ENCODE results near the gene OBSCN. TPM values are rescaled to one million over a fixed set of nuclear protein-coding genes. Genes with fewer than 3 reads are reported as not detected.

Gene OBSCN
- total and polyA plus RNA-seq, 12 donors, result 0.90 to 18.0 (median 5.9) TPM

- no peak for TF ChIP-seq CTCF (IDR thresholded peaks at IDR 0.05)
- no peak for TF ChIP-seq POLR2A (IDR thresholded peaks at IDR 0.05)
- Histone ChIP-seq H3K9me3 (replicated peaks in 1 of 3) (no peaks in the 10 kb centered on the region), H3K4me3 (no peak overlapping the region), H3K27ac (no peak overlapping the region), H3K36me3 (replicated peaks in 1 of 2) (no peaks in the 10 kb centered on the region), H3K4me1 (replicated peaks in 1 of 2) (peaks cover 10 to 16% of the 10 kb centered on the region in 2 donors), H3K27me3 (peaks cover 7% of the 10 kb centered on the region)
- 93 to 96% (median 94%) methylated on average over 5 of the region's 5 CpGs for WGBS, 4 donors
- DNase-seq, result no peak
- intact Hi-C loops (cut with DNase I), result no loop called here
These were observed 203.3 kb downstream of the OBSCN start for GRCh38 chr1:228411121-228411520.

- intact Hi-C loops (cut with DNase I), result no loop called here
- peaks cover 9% of the 10 kb centered on the region for H3K27me3 ChIP-seq
- 87 to 93% (median 90%) methylated on average over 8 to 9 of the region's 9 CpGs for WGBS, 4 donors
- H3K4me3 ChIP-seq, result no peak overlapping the region
- H3K36me3 ChIP-seq (replicated peaks in 1 of 2), result no peaks in the 10 kb centered on the region
- peaks cover 15 to 20% of the 10 kb centered on the region in 2 donors for H3K4me1 ChIP-seq (replicated peaks in 1 of 2)
- H3K9me3 ChIP-seq (replicated peaks in 1 of 3), result no peaks in the 10 kb centered on the region
- TF ChIP-seq POLR2A (IDR thresholded peaks at IDR 0.05), result no peak
- no peak for TF ChIP-seq CTCF (IDR thresholded peaks at IDR 0.05)
- H3K27ac ChIP-seq, result no peak overlapping the region
- DNase-seq, result no peak
These were observed 203.9 kb downstream of the OBSCN start for GRCh38 chr1:228411548-228412430.

GRCh38 chr1:228413241-228414010 is 205.6 kb downstream of the OBSCN start:
- Histone ChIP-seq H3K9me3 (replicated peaks in 1 of 3) (no peaks in the 10 kb centered on the region), H3K4me1 (replicated peaks in 1 of 2) (peaks cover 8 to 14% of the 10 kb centered on the region in 2 donors), H3K36me3 (replicated peaks in 1 of 2) (no peaks in the 10 kb centered on the region), H3K27ac (no peak overlapping the region), H3K27me3 (peaks cover 14% of the 10 kb centered on the region), H3K4me3 (no peak overlapping the region)
- DNase-seq, result no peak
- 84 to 95% (median 91%) methylated on average over 9 to 10 of the region's 10 CpGs for WGBS, 4 donors
- TF ChIP-seq CTCF (IDR thresholded peaks at IDR 0.05), result no peak
- TF ChIP-seq POLR2A (IDR thresholded peaks at IDR 0.05), result no peak
- intact Hi-C loops (cut with DNase I), result no loop called here

GRCh38 chr1:228414511-228415211 is 206.8 kb downstream of the OBSCN start:
- 78 to 90% (median 82%) methylated on average over 8 to 25 of the region's 25 CpGs for whole genome bisulfite sequencing, 4 donors
- H3K27ac ChIP-seq, result no peak overlapping the region

More at GRCh38 chr1:228414511-228415211, 206.8 kb downstream of the OBSCN start:
- intact Hi-C loops (cut with DNase I), result no loop called here
- Histone ChIP-seq H3K27me3 (peaks cover 14% of the 10 kb centered on the region), H3K4me1 (replicated peaks in 1 of 2) (peaks cover 8 to 14% of the 10 kb centered on the region in 2 donors), H3K4me3 (no peak overlapping the region), H3K9me3 (replicated peaks in 1 of 3) (no peaks in the 10 kb centered on the region), H3K36me3 (replicated peaks in 1 of 2) (no peaks in the 10 kb centered on the region)
- no peak for DNase-seq
- TF ChIP-seq CTCF (IDR thresholded peaks at IDR 0.05) (no peak), POLR2A (IDR thresholded peaks at IDR 0.05) (no peak)

Data from adrenal gland (tissue), 12 donors.